ENCODE measurements around the gene PTPRG. TPM values are rescaled to one million over a fixed set of nuclear protein-coding genes. Genes with fewer than 3 reads are reported as not detected.

The PTPRG gene
- total RNA-seq, 3 donors from 2014 or later (not counting 1 experiment from before 2014, with no cell fraction given), result 1.0 to 2.9 (median 2.5) TPM

DNA sequence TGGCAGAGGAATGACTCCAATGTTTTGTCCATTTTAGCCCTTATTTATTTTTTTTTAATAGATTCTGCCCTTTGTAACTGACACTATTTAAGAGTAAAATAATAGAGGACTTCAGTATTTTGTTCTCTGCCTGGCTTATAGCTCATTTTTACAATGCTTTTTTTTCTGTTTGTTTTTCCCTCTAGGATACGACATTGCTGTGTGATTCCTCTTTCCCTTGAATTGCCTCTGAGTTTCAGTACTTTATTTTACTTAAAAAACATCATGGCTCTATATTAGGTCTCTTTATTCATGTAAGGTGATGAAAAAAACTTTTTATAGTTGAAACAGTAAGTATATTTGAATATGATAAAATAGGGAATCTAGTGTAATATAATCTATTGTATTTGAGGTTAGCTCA lies 179.1 kb downstream of the PTPRG start:
- TF ChIP-seq, protein P1, sequence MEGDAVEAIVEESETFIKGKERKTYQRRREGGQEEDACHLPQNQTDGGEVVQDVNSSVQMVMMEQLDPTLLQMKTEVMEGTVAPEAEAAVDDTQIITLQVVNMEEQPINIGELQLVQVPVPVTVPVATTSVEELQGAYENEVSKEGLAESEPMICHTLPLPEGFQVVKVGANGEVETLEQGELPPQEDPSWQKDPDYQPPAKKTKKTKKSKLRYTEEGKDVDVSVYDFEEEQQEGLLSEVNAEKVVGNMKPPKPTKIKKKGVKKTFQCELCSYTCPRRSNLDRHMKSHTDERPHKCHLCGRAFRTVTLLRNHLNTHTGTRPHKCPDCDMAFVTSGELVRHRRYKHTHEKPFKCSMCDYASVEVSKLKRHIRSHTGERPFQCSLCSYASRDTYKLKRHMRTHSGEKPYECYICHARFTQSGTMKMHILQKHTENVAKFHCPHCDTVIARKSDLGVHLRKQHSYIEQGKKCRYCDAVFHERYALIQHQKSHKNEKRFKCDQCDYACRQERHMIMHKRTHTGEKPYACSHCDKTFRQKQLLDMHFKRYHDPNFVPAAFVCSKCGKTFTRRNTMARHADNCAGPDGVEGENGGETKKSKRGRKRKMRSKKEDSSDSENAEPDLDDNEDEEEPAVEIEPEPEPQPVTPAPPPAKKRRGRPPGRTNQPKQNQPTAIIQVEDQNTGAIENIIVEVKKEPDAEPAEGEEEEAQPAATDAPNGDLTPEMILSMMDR (IDR thresholded peaks at IDR 0.05), result no peak
- Mint-ChIP-seq H3K4me1 (no peaks in the 10 kb centered on the region), H3K36me3 (no peaks in the 10 kb centered on the region), H3K4me3 (no peak overlapping the region), H3K27me3 (ENCODE audit: low read depth in 2 of 2) (no peaks in the 10 kb centered on the region), H3K9me3 (peaks cover 2 to 7% of the 10 kb centered on the region in 2 donors), H3K27ac (no peak overlapping the region)
- no peaks in the 10 kb centered on the region for H3K4me1 ChIP-seq (ENCODE audit: control insufficient read depth, insufficient read depth, low read length)
- H3K9me3 ChIP-seq (ENCODE audit: control insufficient read depth, insufficient read depth, low read length), result no peaks in the 10 kb centered on the region
- intact Hi-C loops (cut with micrococcal nuclease), result no loop called here
- H3K4me3 ChIP-seq (ENCODE audit: low read length), result no peak overlapping the region
- no peaks in the 10 kb centered on the region for H3K27me3 ChIP-seq (ENCODE audit: control insufficient read depth, insufficient read depth, low read length)
- H3K36me3 ChIP-seq (ENCODE audit: control insufficient read depth, insufficient read depth, low read length), result no peaks in the 10 kb centered on the region
- ATAC-seq, result no peak
- no peak for DNase-seq
- 80% methylated on average over 1 of the region's 1 CpG for WGBS (ENCODE audit: insufficient coverage)
- no peak overlapping the region for H3K27ac ChIP-seq (ENCODE audit: low read length)

DNA sequence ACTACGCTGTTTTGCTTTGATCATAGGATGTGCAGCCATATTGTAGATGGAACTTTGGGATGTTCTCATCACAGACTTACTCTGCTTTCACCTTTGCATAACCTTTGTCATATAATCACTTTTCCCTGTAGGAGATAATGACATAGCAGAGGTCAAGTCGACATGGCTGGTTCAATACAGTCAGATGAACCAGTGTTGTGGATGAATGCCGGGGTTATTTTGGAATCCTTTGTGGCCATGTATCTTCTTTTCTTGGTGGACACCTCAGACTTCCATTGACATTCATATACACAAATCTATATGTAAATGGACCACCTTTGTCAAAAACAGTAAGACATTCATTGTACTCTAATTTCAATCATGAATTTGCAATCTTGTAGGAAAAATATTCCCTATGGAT lies 180.2 kb downstream of the PTPRG start:
- Histone ChIP-seq H3K4me3 (ENCODE audit: low read length) (no peak overlapping the region), H3K9me3 (ENCODE audit: control insufficient read depth, insufficient read depth, low read length) (no peaks in the 10 kb centered on the region), H3K27me3 (ENCODE audit: control insufficient read depth, insufficient read depth, low read length) (no peaks in the 10 kb centered on the region), H3K36me3 (ENCODE audit: control insufficient read depth, insufficient read depth, low read length) (no peaks in the 10 kb centered on the region), H3K27ac (ENCODE audit: low read length) (no peak overlapping the region), H3K4me1 (ENCODE audit: control insufficient read depth, insufficient read depth, low read length) (no peaks in the 10 kb centered on the region)
- intact Hi-C loops (cut with micrococcal nuclease), result no loop called here
- Mint-ChIP-seq H3K27ac (no peak overlapping the region), H3K9me3 (peaks cover 2 to 7% of the 10 kb centered on the region in 2 donors), H3K4me3 (no peak overlapping the region), H3K4me1 (no peaks in the 10 kb centered on the region), H3K36me3 (no peaks in the 10 kb centered on the region), H3K27me3 (ENCODE audit: low read depth in 2 of 2) (no peaks in the 10 kb centered on the region)
- no peak for ATAC-seq
- no peak for DNase-seq
- TF ChIP-seq, protein P1 (IDR thresholded peaks at IDR 0.05), result no peak
- WGBS (ENCODE audit: insufficient coverage), result 87% methylated on average over 3 of the region's 3 CpGs

DNA sequence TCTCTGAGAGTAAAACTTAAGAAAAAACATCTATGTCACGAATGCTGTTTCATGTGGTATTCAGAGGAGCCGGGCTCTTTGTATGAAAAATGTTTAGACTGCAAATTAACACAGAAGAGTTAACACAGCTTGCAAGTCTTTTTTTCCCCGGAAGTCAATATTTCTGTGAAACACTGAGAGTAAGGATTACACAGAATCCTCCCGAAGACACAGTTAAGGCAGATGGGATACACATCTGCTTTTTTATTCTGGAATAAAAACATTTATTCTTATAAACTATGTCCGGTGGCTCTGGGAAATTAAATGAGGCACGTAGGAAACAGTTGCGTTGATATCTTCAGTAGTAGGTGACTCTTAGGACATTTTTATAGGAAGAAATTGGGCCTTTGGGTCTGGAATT lies 180.6 kb downstream of the PTPRG start:
- H3K4me1 ChIP-seq (ENCODE audit: control insufficient read depth, insufficient read depth, low read length), result no peaks in the 10 kb centered on the region
- peaks cover under 1 to 5% of the 10 kb centered on the region in 2 donors for H3K9me3 Mint-ChIP-seq
- H3K27ac Mint-ChIP-seq, result no peak overlapping the region
- ATAC-seq (no peak), DNase-seq (no peak)
- no peaks in the 10 kb centered on the region for H3K36me3 ChIP-seq (ENCODE audit: control insufficient read depth, insufficient read depth, low read length)
- no peak overlapping the region for H3K4me3 Mint-ChIP-seq
- WGBS (ENCODE audit: insufficient coverage), result 93% methylated on average over 6 of the region's 7 CpGs
- TF ChIP-seq, protein P1 (IDR thresholded peaks at IDR 0.05), result no peak
- H3K4me3 ChIP-seq (ENCODE audit: low read length), result no peak overlapping the region
- H3K4me1 Mint-ChIP-seq, result no peaks in the 10 kb centered on the region
- H3K27ac ChIP-seq (ENCODE audit: low read length), result no peak overlapping the region
- no peaks in the 10 kb centered on the region for H3K27me3 ChIP-seq (ENCODE audit: control insufficient read depth, insufficient read depth, low read length)
- no peaks in the 10 kb centered on the region for H3K36me3 Mint-ChIP-seq
- intact Hi-C loops (cut with micrococcal nuclease), result no loop called here
- peaks cover 2% of the 10 kb centered on the region for H3K9me3 ChIP-seq (ENCODE audit: control insufficient read depth, insufficient read depth, low read length)
- no peaks in the 10 kb centered on the region for H3K27me3 Mint-ChIP-seq (ENCODE audit: low read depth in 2 of 2)

DNA sequence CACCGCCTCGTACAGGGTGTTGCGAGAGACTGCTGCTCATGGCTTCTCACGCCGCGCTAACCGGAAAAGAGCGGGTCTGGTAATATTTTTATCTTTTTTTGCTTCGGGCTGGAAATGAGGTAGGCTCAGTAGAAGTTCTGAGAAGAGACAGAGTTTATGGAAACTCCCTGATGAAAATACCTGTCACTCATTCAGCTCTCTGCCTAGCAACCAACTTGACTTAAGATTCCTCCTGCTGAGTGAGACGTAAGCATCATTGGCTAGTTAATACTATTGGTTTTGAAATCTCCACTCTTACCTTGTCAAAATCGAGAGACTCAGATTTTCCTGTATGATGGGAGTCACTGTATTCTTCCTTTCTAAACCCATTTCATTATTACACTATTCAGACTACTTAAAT lies 181.7 kb downstream of the PTPRG start:
- Histone ChIP-seq H3K36me3 (ENCODE audit: control insufficient read depth, insufficient read depth, low read length) (no peaks in the 10 kb centered on the region), H3K4me1 (ENCODE audit: control insufficient read depth, insufficient read depth, low read length) (no peaks in the 10 kb centered on the region), H3K27me3 (ENCODE audit: control insufficient read depth, insufficient read depth, low read length) (no peaks in the 10 kb centered on the region), H3K4me3 (ENCODE audit: low read length) (no peak overlapping the region), H3K27ac (ENCODE audit: low read length) (no peak overlapping the region), H3K9me3 (ENCODE audit: control insufficient read depth, insufficient read depth, low read length) (peaks cover 2% of the 10 kb centered on the region)
- no peak for DNase-seq
- TF ChIP-seq, protein P1 (IDR thresholded peaks at IDR 0.05), result no peak
- Mint-ChIP-seq H3K36me3 (no peaks in the 10 kb centered on the region), H3K27me3 (ENCODE audit: low read depth in 2 of 2) (no peaks in the 10 kb centered on the region), H3K4me1 (no peaks in the 10 kb centered on the region), H3K27ac (no peak overlapping the region), H3K4me3 (no peak overlapping the region), H3K9me3 (peaks cover 0 to 2% of the 10 kb centered on the region in 2 donors)
- intact Hi-C loops (cut with micrococcal nuclease), result no loop called here
- no peak for ATAC-seq
- WGBS (ENCODE audit: insufficient coverage), result 95% methylated on average over 11 of the region's 11 CpGs

Measured in natural killer cell (primary cell).